Keratinocyte (primary cell): Measurements from ENCODE around the gene ARCN1. TPM values are rescaled to one million over a fixed set of nuclear protein-coding genes. Genes with fewer than 3 reads are reported as not detected.
"Not testable (repeated sequence)": the region's sequence is repeated elsewhere in the genome, so short reads cannot be mapped to it uniquely, and the experiment has no call there.

Source experiments
- DNase-seq: peaks from one replicate; pipeline ENCODE4 v3.0.0-alpha.2; 2011; ENCODE audit warnings: low read depth, missing footprints, low spot score
- FAIRE-seq: peaks from 2 replicates; lab custom pipeline; 2011; peaks lifted over from hg19 to GRCh38; lab: Jason Lieb, UNC
- H2AFZ ChIP-seq: 2 replicates; pipeline ENCODE4 v1.6.0; 2012; ENCODE audit warnings: low read length, control low read depth, inconsistent platforms; ENCODE audit not compliant: control insufficient read depth
- H3K27ac ChIP-seq: 2 replicates; pipeline ENCODE4 v1.5.1; 2011; ENCODE audit warnings: low read length; ENCODE audit not compliant: control insufficient read depth, insufficient read depth
- H3K27me3 ChIP-seq: 3 replicates; pipeline ENCODE4 v1.6.0; 2011; ENCODE audit warnings: low read length; ENCODE audit not compliant: control insufficient read depth, insufficient read depth; ENCODE audit errors: extremely low read depth
- H3K36me3 ChIP-seq, 2 experiments: 2 replicates in 1 of 2; 3 replicates in 1 of 2; pipeline ENCODE4 v1.5.1; 2011; ENCODE audit warnings: low read length in 2 of 2, mild to moderate bottlenecking in 1 of 2; ENCODE audit not compliant: control insufficient read depth in 2 of 2, insufficient read depth in 2 of 2; ENCODE audit errors: extremely low read depth in 1 of 2
- H3K4me1 ChIP-seq: 3 replicates; pipeline ENCODE4 v1.5.1; 2011; ENCODE audit warnings: low read length; ENCODE audit not compliant: control insufficient read depth, insufficient read depth; ENCODE audit errors: extremely low read depth
- H3K4me2 ChIP-seq: 3 replicates; pipeline ENCODE4 v1.6.0; 2011; ENCODE audit warnings: low read depth, low read length; ENCODE audit not compliant: control insufficient read depth, insufficient read depth; ENCODE audit errors: extremely low read depth
- H3K4me3 ChIP-seq, 3 experiments: fragments of 200-600 bp in 1 of 3; sonication (generic) in 1 of 3; 2 replicates in 2 of 3; 3 replicates in 1 of 3; pipeline ENCODE4 v1.5.1; 2011 to 2016; ENCODE audit warnings: low read length in 3 of 3, mild to moderate bottlenecking in 3 of 3, control low read depth in 2 of 3, inconsistent platforms in 1 of 3, low read depth in 1 of 3, mixed read lengths in 1 of 3, mixed run types in 1 of 3, moderate library complexity in 1 of 3; ENCODE audit not compliant: control insufficient read depth in 2 of 3, insufficient read depth in 2 of 3; ENCODE audit errors: extremely low read depth in 1 of 3
- H3K79me2 ChIP-seq: 2 replicates; pipeline ENCODE4 v1.6.0; 2012; ENCODE audit warnings: low read length; ENCODE audit not compliant: control insufficient read depth, insufficient read depth
- H3K9ac ChIP-seq: 3 replicates; pipeline ENCODE4 v1.6.0; 2011; ENCODE audit warnings: low read length; ENCODE audit not compliant: control insufficient read depth, insufficient read depth; ENCODE audit errors: extremely low read depth
- H3K9me1 ChIP-seq: 3 replicates; pipeline ENCODE4 v1.6.0; 2011; ENCODE audit warnings: low read length; ENCODE audit not compliant: control insufficient read depth, insufficient read depth; ENCODE audit errors: extremely low read depth
- H3K9me3 ChIP-seq: 2 replicates; pipeline ENCODE4 v1.5.1; 2012; ENCODE audit warnings: low read depth, low read length; ENCODE audit not compliant: control insufficient read depth
- H4K20me1 ChIP-seq: 3 replicates; pipeline ENCODE4 v1.6.0; 2011; ENCODE audit warnings: low read length; ENCODE audit not compliant: control insufficient read depth, insufficient read depth; ENCODE audit errors: extremely low read depth
- CTCF ChIP-seq, 3 experiments: IDR thresholded peaks in 1 of 3; conservative IDR thresholded peaks in 1 of 3; optimal IDR thresholded peaks in 1 of 3; 2 replicates in 2 of 3; 3 replicates in 1 of 3; pipeline versions ENCODE3 to v1.5.1; 2011; ENCODE audit warnings: low read length in 3 of 3, mild to moderate bottlenecking in 3 of 3, moderate library complexity in 2 of 3, control low read depth in 1 of 3, inconsistent platforms in 1 of 3; ENCODE audit not compliant: insufficient read depth in 2 of 3; ENCODE audit errors: extremely low read depth in 1 of 3
- EZH2 ChIP-seq: IDR thresholded peaks from one replicate; pipeline ENCODE4 v1.6.1; 2012; ENCODE audit warnings: inconsistent platforms, mild to moderate bottlenecking, low read length, moderate library complexity
- dilution Hi-C: fragments of 300-500 bp; cut with MboI; formaldehyde crosslinking; loops from one replicate; pipeline ENCODE4 v1.7.0; 2020; ENCODE audit warnings: low sequenced_read_pairs; ENCODE audit not compliant: extremely low pct_ligation_motif_present
- polyA plus RNA-seq, 5 experiments: library from polyadenylated mRNA; depleted of rRNA in 3 of 5; stranded (reverse) in 3 of 5; stranded (forward) in 1 of 5; unstranded in 1 of 5; fragments of >200 nt; gene quantifications; 1 replicate in 1 of 5; 2 replicates in 3 of 5; 3 replicates in 1 of 5; pipeline versions ENCODE4 v1.2.1 to v1.2.3, GENCODE V29; 2011 to 2012; ENCODE audit warnings: missing spikeins in 2 of 5, low read depth in 1 of 5, low replicate concordance in 1 of 5

The ARCN1 gene
- polyA plus RNA-seq, 1 donor (not counting 4 experiments of a cell fraction or from before 2014, with no cell fraction given), result 150 TPM

GRCh38 chr11:118592616-118593367, 20.6 kb downstream of the ARCN1 start:
- dilution Hi-C loops, result no loop called here
- FAIRE-seq, result no peak
- no peaks in the 10 kb centered on the region for H3K27me3 ChIP-seq
- no peak for DNase-seq
- H3K27ac ChIP-seq, result no peak overlapping the region
- H3K36me3 ChIP-seq, result peaks cover 35 to 43% of the 10 kb centered on the region in 2 experiments
- TF ChIP-seq EZH2 (no peak), CTCF (optimal IDR thresholded peaks at IDR 0.05 in 1 of 3, IDR thresholded peaks at IDR 0.05 in 1 of 3, conservative IDR thresholded peaks at IDR 0.05 in 1 of 3; ENCODE audit: extremely low read depth in 1 of 3, insufficient read depth in 2 of 3, low read length in 3 of 3) (no peak)
- no peaks in the 10 kb centered on the region for H4K20me1 ChIP-seq
- no peaks in the 10 kb centered on the region for H3K9me1 ChIP-seq
- no peaks in the 10 kb centered on the region for H3K9me3 ChIP-seq
- H3K4me3 ChIP-seq, result no peak overlapping the region
- H3K79me2 ChIP-seq, result no peaks in the 10 kb centered on the region
- H3K4me1 ChIP-seq, result no peaks in the 10 kb centered on the region
- no peak overlapping the region for H3K4me2 ChIP-seq
- H3K9ac ChIP-seq, result no peak overlapping the region
- no peak overlapping the region for H2AFZ ChIP-seq

DNA sequence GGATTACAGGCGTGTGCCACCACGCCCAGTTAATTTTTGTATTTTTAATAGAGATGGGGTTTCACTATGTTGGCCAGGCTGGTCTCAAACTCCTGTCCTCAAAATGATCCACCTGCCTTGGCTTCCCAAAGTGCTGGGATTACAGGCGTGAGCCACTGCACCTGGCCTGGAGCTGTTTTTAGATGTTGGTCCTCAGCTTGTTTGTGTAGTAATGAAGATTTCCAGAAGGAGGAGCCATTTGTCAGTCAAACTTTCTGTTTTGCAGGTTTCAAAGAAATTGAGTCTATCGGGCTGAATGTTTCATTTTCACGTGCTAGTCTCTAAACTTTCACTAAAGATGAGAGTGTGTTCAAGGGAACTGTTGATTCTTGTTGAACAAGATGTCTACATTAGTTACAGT, 22.8 kb downstream of the ARCN1 start:
- peak; percentile 11 to 49 (median 20) for TF ChIP-seq CTCF (optimal IDR thresholded peaks at IDR 0.05 in 1 of 3, IDR thresholded peaks at IDR 0.05 in 1 of 3, conservative IDR thresholded peaks at IDR 0.05 in 1 of 3; ENCODE audit: extremely low read depth in 1 of 3, insufficient read depth in 2 of 3, low read length in 3 of 3)
- H3K27ac ChIP-seq, H4K20me1 ChIP-seq, H3K4me2 ChIP-seq, H3K9me1 ChIP-seq, H3K27me3 ChIP-seq, H3K4me3 ChIP-seq, dilution Hi-C loops, H2AFZ ChIP-seq, FAIRE-seq, H3K4me1 ChIP-seq, DNase-seq, H3K79me2 ChIP-seq, H3K9ac ChIP-seq, H3K9me3 ChIP-seq: not testable (repeated sequence)
- H3K36me3 ChIP-seq, result peaks cover 32 to 41% of the 10 kb centered on the region in 2 experiments
